Omental fat pad (tissue), 4 donors: Measurements from ENCODE around the gene ZBTB1. TPM values are rescaled to one million over a fixed set of nuclear protein-coding genes. Genes with fewer than 3 reads are reported as not detected.

ENCODE experiments used
- ATAC-seq: fragments of 150-250 bp; one replicate; pipeline ENCODE4 v1.9.1; 2016; ENCODE audit warnings: mild to moderate bottlenecking, moderate library complexity; ENCODE audit not compliant: low FRiP score
- DNase-seq: peaks from one replicate; pipeline ENCODE4 v3.0.0-alpha.2; 2019; ENCODE audit warnings: low spot score
- CTCF ChIP-seq, 3 donors: fragments of 450-650 bp; IDR thresholded peaks; one replicate each; pipeline ENCODE4 v1.5.1; 2016 to 2017; ENCODE audit warnings: antibody characterized with exemption in 3 of 3, mild to moderate bottlenecking in 3 of 3, moderate library complexity in 2 of 3
- total RNA-seq, 4 donors: library from RNA; depleted of rRNA; stranded (reverse); fragments of >200 nt; gene quantifications; one replicate each; pipeline ENCODE4 v1.1.0, GENCODE V29; 2016

ZBTB1 gene
- total RNA-seq, 4 donors from 2014 or later, result 35.9 to 54.2 (median 43.7) TPM

DNA sequence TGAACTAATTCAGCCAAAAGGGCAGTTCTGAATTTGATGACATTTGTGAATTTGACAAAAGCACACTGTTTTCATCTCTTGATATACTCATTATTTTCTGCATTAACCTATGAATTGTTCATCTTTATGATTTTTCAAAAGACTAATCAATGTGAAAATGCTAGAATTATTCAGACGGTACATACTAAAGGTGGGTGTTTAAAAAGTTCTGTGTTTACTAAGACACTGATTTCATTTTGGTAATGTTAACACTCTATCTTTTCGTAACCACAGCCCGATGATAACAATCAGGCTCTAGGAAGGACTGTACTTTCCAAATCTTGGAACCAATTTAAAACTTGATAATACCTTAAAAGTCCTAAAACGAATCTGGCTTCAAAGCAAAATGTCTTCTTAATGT, 29.9 kb upstream of the ZBTB1 start:
- TF ChIP-seq CTCF (IDR thresholded peaks at IDR 0.05), result no peak
- ATAC-seq (no peak), DNase-seq (no peak)

GRCh38 chr14:64475585-64476273, 28.8 kb upstream of the ZBTB1 start:
- no peak for DNase-seq
- TF ChIP-seq CTCF (IDR thresholded peaks at IDR 0.05), result no peak
- no peak for ATAC-seq

GRCh38 chr14:64476438-64476837, 28.1 kb upstream of the ZBTB1 start:
- TF ChIP-seq CTCF (IDR thresholded peaks at IDR 0.05), result no peak
- DNase-seq (no peak), ATAC-seq (no peak)

DNA sequence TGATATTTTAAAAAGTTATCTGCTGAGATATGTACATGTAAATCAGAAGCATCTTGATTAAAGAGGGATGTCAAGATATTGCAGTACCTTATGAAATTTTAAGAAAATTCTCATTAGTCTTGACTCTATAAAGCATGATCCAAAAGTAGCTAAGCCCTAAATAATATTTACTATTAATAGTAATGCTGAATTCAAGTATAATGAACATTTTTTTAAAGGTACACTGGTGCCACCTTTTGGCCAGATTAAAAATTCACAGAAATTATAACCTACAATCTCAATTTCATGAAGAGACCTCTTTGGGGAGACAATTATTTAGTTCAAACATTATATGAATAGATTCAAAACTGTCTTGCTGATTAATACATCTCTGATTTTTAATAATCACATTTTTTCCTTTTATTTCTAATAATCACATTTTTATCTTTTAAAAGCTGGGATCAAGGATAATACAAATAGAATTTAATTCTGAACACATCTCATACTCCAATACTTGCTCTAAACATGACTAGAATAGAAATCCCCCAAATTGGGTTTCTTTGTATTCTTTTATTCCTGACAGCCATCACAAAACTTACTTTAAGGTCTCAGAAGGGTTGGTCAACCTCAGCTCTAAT, 25.8 kb upstream of the ZBTB1 start:
- no peak for ATAC-seq

GRCh38 chr14:64488590-64489099, 15.9 kb upstream of the ZBTB1 start:
- no peak for ATAC-seq
- no peak for TF ChIP-seq CTCF (IDR thresholded peaks at IDR 0.05)
- DNase-seq, result no peak

More for the DNA sequence above, 25.8 kb upstream of the ZBTB1 start:
- no peak for DNase-seq
- TF ChIP-seq CTCF (IDR thresholded peaks at IDR 0.05), result no peak

- ATAC-seq (no peak), DNase-seq (no peak)
- no peak for TF ChIP-seq CTCF (IDR thresholded peaks at IDR 0.05)
These were observed 12.9 kb upstream of the ZBTB1 start for GRCh38 chr14:64491637-64492036.

DNA sequence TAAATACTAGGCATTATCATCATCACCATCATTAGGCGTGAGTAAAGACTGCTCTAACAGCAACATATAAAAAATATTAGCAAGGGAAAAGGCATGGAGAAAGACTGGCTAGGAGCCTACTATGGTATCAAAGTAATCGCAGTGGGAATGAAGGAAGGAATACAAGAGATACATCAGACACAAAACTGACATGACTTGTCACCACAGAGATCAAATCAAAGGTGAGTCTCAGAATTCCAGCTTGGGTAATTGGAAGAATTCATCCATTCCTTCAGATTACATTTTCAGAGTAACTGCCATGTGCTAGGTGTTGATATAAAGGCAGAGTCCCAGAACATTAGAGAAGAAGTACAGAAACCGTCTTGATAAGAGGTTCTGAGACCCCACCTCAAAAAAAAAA, 11.1 kb upstream of the ZBTB1 start:
- ATAC-seq, result no peak

More for the DNA sequence above, 11.1 kb upstream of the ZBTB1 start:
- no peak for DNase-seq
- no peak for TF ChIP-seq CTCF (IDR thresholded peaks at IDR 0.05)
